KMS-11 (cell line): ENCODE results near the gene SHROOM3.
A peak's percentile ranks its signal among the peaks of the same experiment; 100 is the strongest.

ENCODE experiments used
- H2AFZ ChIP-seq: fragments of 200-600 bp; sonication (generic); 2 replicates; pipeline ENCODE4 v1.6.1; 2016; ENCODE audit warnings: antibody characterized with exemption, mixed run types, low read depth
- H3K27ac ChIP-seq: fragments of 200-600 bp; sonication (generic); 2 replicates; pipeline ENCODE4 v1.6.1; 2016; ENCODE audit warnings: mild to moderate bottlenecking, mixed run types
- H3K27me3 ChIP-seq: fragments of 200-600 bp; sonication (generic); 2 replicates; pipeline ENCODE4 v1.6.1; 2017; ENCODE audit warnings: mild to moderate bottlenecking, low read depth, mixed run types, moderate library complexity; ENCODE audit not compliant: insufficient read depth
- H3K36me3 ChIP-seq: fragments of 200-600 bp; sonication (generic); 2 replicates; pipeline ENCODE4 v1.6.1; 2017; ENCODE audit warnings: mild to moderate bottlenecking, mixed run types; ENCODE audit not compliant: insufficient read depth
- H3K4me1 ChIP-seq: fragments of 200-600 bp; sonication (generic); 2 replicates; pipeline ENCODE4 v1.6.1; 2016; ENCODE audit warnings: mild to moderate bottlenecking, low read depth, mixed run types; ENCODE audit not compliant: poor library complexity, severe bottlenecking
- H3K4me2 ChIP-seq: fragments of 200-600 bp; sonication (generic); 2 replicates; pipeline ENCODE4 v1.7.0; 2016; ENCODE audit warnings: mild to moderate bottlenecking, mixed run types
- H3K4me3 ChIP-seq: fragments of 200-600 bp; sonication (generic); IDR thresholded peaks from 2 replicates; pipeline ENCODE4 v1.6.1; 2017; ENCODE audit warnings: low read depth, low read length, mixed read lengths; ENCODE audit not compliant: insufficient read depth
- H3K79me2 ChIP-seq: fragments of 200-600 bp; sonication (generic); 2 replicates; pipeline ENCODE4 v1.6.1; 2016; ENCODE audit warnings: low read depth, mixed run types; ENCODE audit not compliant: insufficient read depth
- H3K9ac ChIP-seq: fragments of 200-600 bp; sonication (generic); 2 replicates; pipeline ENCODE4 v1.6.1; 2016; ENCODE audit warnings: mild to moderate bottlenecking, mixed run types
- H4K20me1 ChIP-seq: fragments of 200-600 bp; sonication (generic); 2 replicates; pipeline ENCODE4 v1.6.1; 2016; ENCODE audit warnings: mild to moderate bottlenecking, mixed run types; ENCODE audit not compliant: insufficient read depth
- CTCF ChIP-seq: fragments of 200-600 bp; sonication (generic); conservative IDR thresholded peaks from 2 replicates; pipeline ENCODE4 v1.6.1; 2017; ENCODE audit warnings: low read depth, mild to moderate bottlenecking, antibody characterized with exemption, low read length, moderate library complexity, mixed read lengths

SHROOM3 gene

GRCh38 chr4:76470064-76470463 lies 35.0 kb downstream of the SHROOM3 start:
- H3K4me2 ChIP-seq, result peak overlapping the region; percentile 37
- no peak overlapping the region for H3K27ac ChIP-seq
- no peaks in the 10 kb centered on the region for H3K36me3 ChIP-seq
- H3K9ac ChIP-seq, result no peak overlapping the region
- no peaks in the 10 kb centered on the region; the same call in 1 of the 2 replicates for H3K27me3 ChIP-seq
- TF ChIP-seq CTCF, result no peak
- H3K79me2 ChIP-seq, result no peaks in the 10 kb centered on the region
- no peak overlapping the region for H3K4me3 ChIP-seq
- H3K4me1 ChIP-seq, result peaks cover 49% of the 10 kb centered on the region
- H4K20me1 ChIP-seq, result no peaks in the 10 kb centered on the region
- H2AFZ ChIP-seq, result no peak overlapping the region

GRCh38 chr4:76470532-76470931 lies 35.5 kb downstream of the SHROOM3 start:
- no peak for TF ChIP-seq CTCF
- H4K20me1 ChIP-seq, result no peaks in the 10 kb centered on the region
- H2AFZ ChIP-seq, result no peak overlapping the region
- H3K36me3 ChIP-seq, result no peaks in the 10 kb centered on the region
- peak overlapping the region; percentile 37; the same call in 1 of the 2 replicates for H3K4me2 ChIP-seq
- H3K4me3 ChIP-seq, result no peak overlapping the region
- no peak overlapping the region for H3K27ac ChIP-seq
- peaks cover 53% of the 10 kb centered on the region for H3K4me1 ChIP-seq
- no peaks in the 10 kb centered on the region; the same call in 1 of the 2 replicates for H3K27me3 ChIP-seq
- H3K9ac ChIP-seq, result no peak overlapping the region
- no peaks in the 10 kb centered on the region for H3K79me2 ChIP-seq

- no peak for TF ChIP-seq CTCF
- H3K79me2 ChIP-seq, result no peaks in the 10 kb centered on the region
- no peak overlapping the region for H3K4me2 ChIP-seq
- H3K4me3 ChIP-seq, result no peak overlapping the region
- H3K27me3 ChIP-seq, result no peaks in the 10 kb centered on the region
- no peak overlapping the region for H3K27ac ChIP-seq
- no peak overlapping the region for H2AFZ ChIP-seq
- no peaks in the 10 kb centered on the region for H3K36me3 ChIP-seq
- no peak overlapping the region for H3K9ac ChIP-seq
- H4K20me1 ChIP-seq, result no peaks in the 10 kb centered on the region
- peaks cover 40% of the 10 kb centered on the region for H3K4me1 ChIP-seq
Measured at GRCh38 chr4:76476571-76476970, 41.5 kb downstream of the SHROOM3 start.

GRCh38 chr4:76484654-76485053 lies 49.6 kb downstream of the SHROOM3 start:
- H3K4me3 ChIP-seq, result no peak overlapping the region
- H3K9ac ChIP-seq, result no peak overlapping the region
- H2AFZ ChIP-seq, result no peak overlapping the region
- peaks cover 51% of the 10 kb centered on the region for H3K4me1 ChIP-seq
- H3K4me2 ChIP-seq, result no peak overlapping the region
- H3K79me2 ChIP-seq, result no peaks in the 10 kb centered on the region
- no peaks in the 10 kb centered on the region for H3K36me3 ChIP-seq
- H3K27me3 ChIP-seq, result no peaks in the 10 kb centered on the region
- no peaks in the 10 kb centered on the region for H4K20me1 ChIP-seq
- TF ChIP-seq CTCF, result no peak
- no peak overlapping the region for H3K27ac ChIP-seq
